HG03469 (cell line): Measurements from ENCODE around the gene CCDC91.

Experiments
- ATAC-seq: cut with Tn5 transposase; IDR thresholded peaks from one replicate; pipeline ENCODE4 v1.9.1; 2021; ENCODE audit warnings: mild to moderate bottlenecking, moderate library complexity, moderate number of reproducible peaks; ENCODE audit not compliant: unreplicated experiment

CCDC91 gene

GRCh38 chr12:28190321-28191050 lies at the start of gene CCDC91:
Gene CCDC91, plus strand, starts transcription at chr12:28190456. Its CDS starts 66,760 bp downstream, at chr12:28257216.
- ATAC-seq, result peak; percentile 70

GRCh38 chr12:28144059-28144458 lies 46.2 kb upstream of the CCDC91 start:
- no peak for ATAC-seq

- no peak for ATAC-seq
Observed at GRCh38 chr12:28144532-28144931, 45.7 kb upstream of the CCDC91 start.

GRCh38 chr12:28145216-28145615 lies 45.0 kb upstream of the CCDC91 start:
- no peak for ATAC-seq

GRCh38 chr12:28149279-28149678 lies 41.0 kb upstream of the CCDC91 start:
- no peak for ATAC-seq

- no peak for ATAC-seq
Observed at GRCh38 chr12:28156362-28156761, 33.9 kb upstream of the CCDC91 start.

- ATAC-seq, result no peak
Observed at GRCh38 chr12:28156804-28157203, 33.5 kb upstream of the CCDC91 start.

GRCh38 chr12:28158353-28158752 lies 31.9 kb upstream of the CCDC91 start:
- ATAC-seq, result no peak

- no peak for ATAC-seq
Observed at GRCh38 chr12:28159688-28160087, 30.6 kb upstream of the CCDC91 start.

GRCh38 chr12:28161697-28162096 lies 28.6 kb upstream of the CCDC91 start:
- ATAC-seq, result no peak

- no peak for ATAC-seq
Observed at GRCh38 chr12:28162697-28163096, 27.6 kb upstream of the CCDC91 start.

GRCh38 chr12:28164644-28165275 lies 25.5 kb upstream of the CCDC91 start:
- no peak for ATAC-seq

GRCh38 chr12:28167981-28168485 lies 22.2 kb upstream of the CCDC91 start:
- ATAC-seq, result no peak

GRCh38 chr12:28171356-28172060 lies 18.7 kb upstream of the CCDC91 start:
- no peak for ATAC-seq

GRCh38 chr12:28172434-28173030 lies 17.7 kb upstream of the CCDC91 start:
- no peak for ATAC-seq

GRCh38 chr12:28173440-28173839 lies 16.8 kb upstream of the CCDC91 start:
- no peak for ATAC-seq

- no peak for ATAC-seq
Observed at GRCh38 chr12:28175098-28175589, 15.1 kb upstream of the CCDC91 start.

GRCh38 chr12:28176295-28176694 lies 14.0 kb upstream of the CCDC91 start:
- ATAC-seq, result no peak

GRCh38 chr12:28177461-28177860 lies 12.8 kb upstream of the CCDC91 start:
- no peak for ATAC-seq

GRCh38 chr12:28177905-28178304 lies 12.4 kb upstream of the CCDC91 start:
- no peak for ATAC-seq

- no peak for ATAC-seq
Observed at GRCh38 chr12:28178775-28179174, 11.5 kb upstream of the CCDC91 start.
